Stimulated activated naive CD8-positive, alpha-beta T cell treated with anti-CD3 and anti-CD28 coated beads, Interleukin-15, Interleukin-2, amounts not matched to agents 100 U/mL and 50 U/mL, for 24 hours (primary cell): Measurements from ENCODE around the gene ATG16L2.

Experiments
- ATAC-seq: fragments of 150-1000 bp; cut with Tn5 transposase; one replicate; pipeline ENCODE4 v1.10.0; 2021
- DNase-seq: peaks from one replicate; pipeline ENCODE4 v3.0.0; 2021

Gene ATG16L2, protein sequence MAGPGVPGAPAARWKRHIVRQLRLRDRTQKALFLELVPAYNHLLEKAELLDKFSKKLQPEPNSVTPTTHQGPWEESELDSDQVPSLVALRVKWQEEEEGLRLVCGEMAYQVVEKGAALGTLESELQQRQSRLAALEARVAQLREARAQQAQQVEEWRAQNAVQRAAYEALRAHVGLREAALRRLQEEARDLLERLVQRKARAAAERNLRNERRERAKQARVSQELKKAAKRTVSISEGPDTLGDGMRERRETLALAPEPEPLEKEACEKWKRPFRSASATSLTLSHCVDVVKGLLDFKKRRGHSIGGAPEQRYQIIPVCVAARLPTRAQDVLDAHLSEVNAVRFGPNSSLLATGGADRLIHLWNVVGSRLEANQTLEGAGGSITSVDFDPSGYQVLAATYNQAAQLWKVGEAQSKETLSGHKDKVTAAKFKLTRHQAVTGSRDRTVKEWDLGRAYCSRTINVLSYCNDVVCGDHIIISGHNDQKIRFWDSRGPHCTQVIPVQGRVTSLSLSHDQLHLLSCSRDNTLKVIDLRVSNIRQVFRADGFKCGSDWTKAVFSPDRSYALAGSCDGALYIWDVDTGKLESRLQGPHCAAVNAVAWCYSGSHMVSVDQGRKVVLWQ

DNA sequence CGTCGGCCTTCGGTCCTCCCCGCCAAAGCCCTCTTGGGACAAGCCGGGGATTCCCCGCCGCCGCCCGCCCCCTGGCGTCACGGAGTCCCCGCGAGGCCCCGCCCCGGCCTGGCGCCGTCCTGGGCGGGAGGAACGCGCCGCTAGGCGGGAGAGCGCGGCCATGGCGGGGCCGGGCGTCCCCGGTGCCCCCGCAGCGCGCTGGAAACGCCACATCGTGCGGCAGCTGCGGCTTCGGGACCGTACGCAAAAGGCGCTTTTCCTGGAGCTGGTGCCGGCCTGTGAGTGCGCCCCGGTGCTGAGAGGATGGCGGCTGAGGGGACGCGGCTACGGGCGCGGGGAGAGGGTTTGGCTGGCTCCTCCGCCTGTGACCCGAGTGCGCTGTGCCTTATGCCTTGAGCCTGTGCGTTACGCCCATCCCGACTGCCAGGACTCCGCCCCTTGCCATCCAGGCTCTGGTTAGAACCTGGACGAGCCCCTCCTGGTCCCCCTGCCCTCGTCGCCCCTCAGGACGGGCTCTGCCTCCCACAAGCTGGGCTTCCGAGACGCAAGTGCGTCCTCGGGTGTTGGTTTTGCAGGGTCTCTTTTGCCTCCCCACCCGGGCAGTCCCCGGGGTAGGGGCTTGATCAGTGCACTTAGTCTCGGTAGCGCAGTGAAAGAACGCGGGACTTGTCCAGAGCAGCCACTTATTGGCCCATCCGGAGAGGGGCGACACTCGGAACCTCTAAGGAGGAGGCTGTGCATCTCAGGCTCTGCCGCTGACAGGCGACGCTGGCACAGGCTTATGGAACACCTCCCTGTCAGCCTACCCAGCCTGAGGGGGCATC is at the start of gene ATG16L2:
ATG16L2 (plus strand) TSS at position 126 of the 824 bp plus-strand sequence; CDS start at position 161, 35 bp downstream.
- ATAC-seq (peak; percentile 73), DNase-seq (peak; percentile 94)

DNA sequence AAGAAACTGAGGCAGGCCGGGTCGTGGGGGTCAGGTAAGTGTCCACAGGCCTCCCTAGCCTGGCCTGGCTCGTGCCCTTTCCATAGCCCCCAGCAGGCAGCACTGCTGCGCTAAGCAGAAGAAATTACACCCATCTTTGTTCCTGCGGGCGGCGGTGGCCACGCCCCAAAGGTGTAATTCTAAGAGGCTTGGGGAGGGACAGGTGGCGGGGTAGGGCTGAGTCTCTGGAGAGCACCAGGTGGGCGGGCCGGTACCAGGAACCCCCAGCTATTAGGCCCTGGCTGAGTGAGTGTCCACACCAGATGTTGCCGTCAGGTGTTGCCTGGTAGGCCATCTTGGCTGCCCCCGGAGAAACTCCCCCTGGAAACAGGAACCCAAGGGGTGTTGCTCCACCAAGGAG is 49.7 kb upstream of the ATG16L2 start:
- DNase-seq (no peak), ATAC-seq (no peak)

DNA sequence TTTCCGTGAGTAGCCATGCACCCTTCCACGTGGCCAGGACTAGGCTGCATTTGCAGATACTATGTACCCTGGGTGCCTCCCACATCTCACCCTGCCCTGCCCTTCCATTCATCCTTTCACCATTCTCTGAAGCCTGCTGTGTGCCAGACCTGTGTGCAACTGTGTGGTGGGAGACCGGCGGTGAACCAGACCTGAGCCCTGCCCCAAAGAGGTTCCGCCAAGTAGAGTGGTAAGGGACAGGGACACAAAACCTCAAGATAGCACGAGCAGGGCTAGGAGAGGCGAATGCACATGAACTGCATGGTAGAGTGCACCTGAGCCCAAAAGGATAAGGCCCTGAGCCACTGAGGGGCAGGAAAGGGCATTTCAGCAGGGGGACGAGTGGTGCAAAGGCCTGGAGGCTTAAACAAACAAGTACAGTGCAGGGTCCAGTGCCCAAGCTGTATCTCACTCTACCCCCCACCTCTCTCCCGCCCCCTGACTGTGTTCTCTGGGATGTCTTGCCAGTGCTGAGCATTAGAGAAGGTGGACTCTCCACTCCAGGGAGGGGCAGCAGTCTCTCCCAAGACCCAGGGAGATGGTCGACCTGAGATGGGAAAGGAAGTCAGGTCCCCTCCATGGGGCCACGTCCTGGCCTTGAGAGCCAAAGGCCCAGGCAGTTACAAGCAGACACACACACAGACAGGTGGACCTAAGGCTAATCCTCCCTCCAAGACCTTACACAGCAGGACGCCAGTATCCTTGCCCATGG is 47.9 kb upstream of the ATG16L2 start:
- DNase-seq, result no peak
- ATAC-seq, result no peak

DNA sequence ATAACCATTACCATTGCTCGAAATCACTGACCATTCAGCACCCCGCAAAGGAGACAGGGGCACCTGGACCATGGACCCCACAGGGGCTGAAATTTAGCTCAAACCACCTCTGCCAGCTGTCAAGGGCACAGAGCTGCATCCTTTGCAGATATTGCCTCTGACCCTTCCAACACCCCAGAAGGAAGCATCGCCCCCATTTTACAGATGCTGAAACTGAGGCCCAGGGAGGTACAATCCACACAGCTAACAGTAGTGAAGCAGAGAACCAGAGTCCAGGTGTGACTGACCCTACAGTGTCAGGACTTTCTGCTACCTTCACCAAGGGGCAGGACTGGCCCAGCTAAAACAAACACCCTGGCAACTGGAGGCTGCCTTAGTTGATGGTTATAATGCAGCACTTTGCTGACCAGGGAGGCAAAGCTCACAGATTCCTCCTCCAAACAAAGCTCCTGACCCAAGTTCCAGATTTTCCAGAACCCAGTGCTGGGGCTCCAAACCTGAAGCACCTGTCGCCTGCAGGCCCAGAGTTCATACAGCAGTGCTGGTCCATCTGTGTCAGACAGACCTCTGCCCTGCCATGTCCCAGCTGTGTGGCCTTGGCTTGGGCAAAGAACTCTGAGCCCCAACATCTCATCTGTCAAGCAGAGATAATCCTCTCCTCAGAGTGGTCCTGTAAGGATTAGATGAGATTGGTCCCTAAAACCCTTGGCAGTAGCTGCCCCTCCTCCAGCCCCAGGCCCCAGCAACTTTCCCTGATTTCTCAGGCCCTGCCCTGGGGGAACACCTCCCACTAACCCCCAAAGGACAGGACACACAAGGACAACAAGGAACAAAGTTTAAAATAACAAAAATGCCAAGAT is 46.8 kb upstream of the ATG16L2 start:
- no peak for ATAC-seq
- no peak for DNase-seq

DNA sequence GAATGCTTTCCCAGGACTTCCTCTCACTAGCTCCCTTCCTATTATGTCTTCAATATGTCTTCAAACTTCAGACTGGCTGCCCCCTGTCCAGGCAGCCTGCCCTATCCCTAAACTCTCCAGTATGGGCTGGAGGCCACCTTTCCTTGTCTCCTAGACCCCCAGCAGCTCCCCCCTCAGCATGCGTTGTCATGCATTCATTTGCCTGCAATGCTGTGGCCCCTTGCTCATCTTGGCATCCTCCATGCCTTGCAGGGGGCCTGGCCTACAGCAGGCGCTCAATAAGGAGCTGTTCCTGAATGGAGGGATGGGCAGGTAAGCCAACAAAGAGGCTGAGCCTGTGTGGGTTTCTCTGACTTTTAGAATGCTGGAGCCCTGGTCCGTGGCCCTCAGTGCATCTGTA is 45.6 kb upstream of the ATG16L2 start:
- no peak for DNase-seq
- ATAC-seq, result no peak

DNA sequence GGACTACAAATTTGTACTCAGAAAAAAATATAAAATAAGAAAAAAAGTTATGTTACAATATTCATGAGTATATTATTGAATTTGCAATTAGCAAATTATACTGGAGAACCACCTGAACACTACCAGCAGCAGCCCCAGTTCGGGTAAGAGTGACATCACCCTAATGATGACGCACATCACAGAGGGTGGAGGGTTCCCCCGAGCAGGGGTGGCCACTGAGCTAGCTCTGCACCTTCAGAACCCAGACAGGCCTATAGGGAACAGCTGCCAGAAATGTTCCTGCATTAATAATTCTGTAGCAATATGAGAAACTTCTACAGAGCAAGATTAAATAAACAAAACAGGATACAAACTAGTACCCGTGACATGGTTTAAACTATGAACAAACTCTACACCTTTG is 44.5 kb upstream of the ATG16L2 start:
- ATAC-seq (no peak), DNase-seq (no peak)

DNA sequence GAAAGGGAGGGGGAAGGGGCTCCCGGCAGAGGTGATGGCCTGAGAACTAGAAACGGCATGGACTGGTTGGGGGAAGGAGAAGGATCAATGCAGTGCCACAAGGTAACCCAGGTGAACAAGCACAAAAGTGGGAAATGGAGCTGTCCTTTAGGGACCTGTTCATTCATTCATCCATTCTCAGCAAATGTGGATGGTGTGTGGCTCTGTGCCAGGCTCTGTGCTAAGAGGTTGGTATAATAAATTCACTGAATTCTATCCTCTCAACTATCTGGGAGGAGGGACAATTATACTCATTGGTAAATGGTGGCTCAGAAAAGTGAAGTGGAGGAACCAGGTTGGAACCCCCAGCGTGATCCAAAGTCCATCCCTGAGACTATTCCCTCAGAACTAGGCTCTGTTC is 43.4 kb upstream of the ATG16L2 start:
- DNase-seq (no peak), ATAC-seq (no peak)

DNA sequence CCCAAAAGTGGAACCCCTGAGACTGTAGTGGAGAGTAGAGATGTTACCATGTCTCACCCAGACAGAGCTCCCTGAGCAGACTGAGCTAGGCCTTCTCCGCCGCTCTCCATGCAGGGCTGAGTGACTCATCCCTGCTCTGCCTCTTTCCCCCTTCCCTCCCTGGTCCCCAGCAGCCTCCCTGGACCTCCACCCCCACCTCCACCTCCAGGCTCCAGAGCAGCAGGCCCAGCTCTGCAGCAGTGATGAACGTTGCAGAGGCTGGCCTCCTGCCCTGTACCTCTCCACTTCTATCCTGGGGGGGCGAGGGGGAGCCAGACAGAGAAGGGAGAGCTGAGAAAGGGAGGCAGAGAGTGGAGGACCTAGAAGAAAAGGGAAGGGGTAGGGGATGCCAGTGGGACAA is 42.7 kb upstream of the ATG16L2 start:
- DNase-seq (no peak), ATAC-seq (no peak)

DNA sequence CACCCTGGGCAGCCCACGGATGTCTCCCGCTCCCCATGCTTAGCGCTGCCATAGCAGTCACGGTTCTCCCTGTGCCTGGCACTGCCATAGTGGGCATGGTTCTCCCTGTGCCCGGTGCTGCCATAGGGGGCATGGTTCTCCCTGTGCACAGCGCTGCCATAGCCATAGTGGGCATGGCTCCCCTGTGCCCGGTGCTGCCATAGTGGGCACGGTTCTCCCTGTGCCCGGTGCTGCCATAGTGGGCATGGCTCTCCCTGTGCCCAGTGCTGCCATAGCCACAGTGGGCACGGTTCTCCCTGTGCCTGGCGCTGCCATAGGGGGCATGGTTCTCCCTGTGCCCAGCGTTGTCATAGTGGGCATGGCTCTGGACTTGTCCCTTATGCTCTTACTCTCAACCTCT is 42.2 kb upstream of the ATG16L2 start:
- ATAC-seq (no peak), DNase-seq (no peak)

DNA sequence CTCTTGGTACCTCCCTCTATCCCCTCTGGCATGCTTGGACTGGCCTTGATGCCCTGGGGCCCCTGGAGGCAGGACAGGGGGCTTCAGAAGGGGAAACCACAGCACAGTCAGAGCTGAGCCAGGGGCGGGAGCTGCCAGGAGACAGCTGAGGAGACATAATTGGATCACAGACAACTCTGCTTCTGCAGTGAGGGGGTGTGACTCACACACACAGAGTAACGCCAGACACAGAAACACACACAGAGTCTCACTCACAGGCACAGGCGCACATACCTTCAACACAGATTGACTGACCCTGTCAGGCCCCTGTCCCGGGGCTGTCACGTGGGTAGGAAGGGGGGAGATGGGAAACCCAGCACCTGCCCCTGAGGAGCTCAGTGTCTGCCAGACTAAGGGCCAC is 40.9 kb upstream of the ATG16L2 start:
- no peak for DNase-seq
- ATAC-seq, result peak; percentile 10

DNA sequence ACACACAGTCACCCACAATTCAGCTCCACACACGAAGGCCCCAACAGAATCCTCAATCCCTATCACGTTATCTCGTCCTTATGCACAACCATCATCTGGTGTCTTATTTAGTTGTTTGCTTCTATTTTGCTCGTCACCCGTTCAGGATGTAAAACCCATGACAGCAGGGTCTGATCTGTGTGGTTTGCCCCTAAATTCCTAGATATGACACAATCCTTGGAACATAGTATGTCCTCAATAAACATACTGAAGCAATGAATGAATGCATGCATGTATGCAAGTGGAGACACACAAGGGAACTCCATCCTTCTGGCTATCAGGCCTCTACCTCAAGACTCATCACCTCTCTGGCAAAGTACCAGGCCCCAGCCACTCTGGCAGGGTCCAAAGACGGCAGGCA is 40.5 kb upstream of the ATG16L2 start:
- DNase-seq (no peak), ATAC-seq (no peak)

DNA sequence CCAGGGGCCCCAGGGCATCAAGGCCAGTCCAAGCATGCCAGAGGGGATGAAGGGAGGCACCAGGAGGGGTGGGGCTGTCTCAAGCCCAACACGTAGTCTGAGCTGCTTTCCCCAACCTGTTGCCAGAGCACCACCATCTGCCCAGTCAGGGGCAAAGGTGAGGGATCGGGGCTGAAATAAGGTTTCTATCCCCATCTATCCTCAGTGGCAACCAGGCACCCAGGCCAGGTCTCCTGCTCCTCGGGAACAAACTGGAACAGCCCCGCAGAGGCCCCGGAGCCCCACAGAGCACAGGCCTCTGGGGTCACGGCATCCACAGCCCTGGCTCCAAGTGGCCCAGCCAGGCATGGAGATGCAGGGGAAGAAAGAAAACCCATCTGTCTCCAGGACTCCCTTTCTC is 39.7 kb upstream of the ATG16L2 start:
- DNase-seq (no peak), ATAC-seq (no peak)

DNA sequence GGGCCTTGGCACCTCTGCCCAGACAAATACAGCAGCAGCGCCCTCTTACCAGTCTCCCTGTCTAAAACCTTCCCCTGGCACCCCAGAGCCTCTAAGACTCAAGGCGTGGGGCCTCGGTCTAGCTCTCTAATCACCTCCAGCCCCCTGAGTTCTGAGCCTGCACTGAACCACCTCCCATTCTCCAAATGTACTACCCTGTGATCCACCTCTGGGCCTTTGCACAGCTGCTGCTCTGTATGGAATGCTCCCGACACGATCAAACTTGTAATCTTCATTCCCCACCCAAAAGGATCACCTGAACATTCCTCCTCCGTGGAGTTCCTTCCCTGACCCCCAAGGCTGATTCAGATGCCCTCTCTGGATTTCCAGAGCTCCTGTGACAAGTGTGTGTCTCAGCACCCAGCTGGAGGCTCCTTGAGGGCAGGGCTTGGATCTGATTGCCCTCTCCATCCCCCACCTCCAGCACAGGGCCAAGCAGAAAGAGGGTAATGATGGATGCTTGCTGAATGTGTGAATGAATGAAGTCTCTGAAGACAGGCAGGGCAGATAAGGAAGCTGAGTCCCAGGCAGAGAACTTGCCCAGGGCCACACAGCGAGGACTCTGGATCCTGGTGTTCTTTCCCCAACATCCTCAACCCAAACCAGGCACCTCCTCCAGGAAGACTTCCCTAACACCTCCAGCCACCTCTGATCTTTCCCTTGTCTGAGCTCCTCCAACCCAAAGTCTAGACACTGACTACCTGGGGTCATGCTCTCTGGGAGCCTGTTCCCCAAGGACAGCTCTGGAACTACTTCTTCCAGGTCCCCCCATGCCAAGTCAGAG is 38.7 kb upstream of the ATG16L2 start:
- ATAC-seq, result no peak

DNA sequence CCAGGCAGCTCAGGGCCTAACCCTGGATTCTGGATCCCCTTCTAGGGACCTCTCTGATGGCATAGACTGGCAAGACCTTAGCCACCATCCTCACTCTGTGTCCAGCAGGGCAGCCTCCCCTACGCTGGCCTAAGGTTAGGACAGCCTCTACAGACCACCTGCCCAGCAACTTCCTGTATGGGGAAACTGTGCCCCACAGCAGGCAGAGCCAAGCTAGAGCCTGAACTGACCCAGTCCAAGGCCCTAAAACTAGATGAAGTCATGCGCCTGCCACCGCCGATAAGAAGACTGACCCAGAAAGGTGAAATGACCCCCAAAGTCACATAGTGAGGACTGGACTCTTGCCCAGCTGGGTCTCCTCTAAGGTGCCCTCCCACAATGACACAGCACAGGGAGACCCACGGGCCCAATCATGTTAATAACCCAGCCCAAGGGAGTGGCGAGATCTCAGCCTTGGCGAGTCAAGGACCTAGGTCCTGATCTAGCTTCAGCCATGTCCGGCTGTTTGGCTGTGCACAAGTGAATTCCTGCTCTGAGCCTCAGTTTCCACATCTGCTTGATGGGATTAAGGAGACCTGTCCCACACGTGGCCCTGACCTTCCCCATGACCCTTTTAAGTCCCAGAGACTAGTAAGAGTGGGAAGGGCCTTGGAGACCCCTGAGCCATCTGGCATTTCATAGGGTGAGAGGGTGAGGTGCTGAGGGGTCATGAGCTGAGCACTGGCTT is 37.9 kb upstream of the ATG16L2 start:
- DNase-seq (no peak), ATAC-seq (no peak)

More for the DNA sequence above, 38.7 kb upstream of the ATG16L2 start:
- DNase-seq, result no peak

DNA sequence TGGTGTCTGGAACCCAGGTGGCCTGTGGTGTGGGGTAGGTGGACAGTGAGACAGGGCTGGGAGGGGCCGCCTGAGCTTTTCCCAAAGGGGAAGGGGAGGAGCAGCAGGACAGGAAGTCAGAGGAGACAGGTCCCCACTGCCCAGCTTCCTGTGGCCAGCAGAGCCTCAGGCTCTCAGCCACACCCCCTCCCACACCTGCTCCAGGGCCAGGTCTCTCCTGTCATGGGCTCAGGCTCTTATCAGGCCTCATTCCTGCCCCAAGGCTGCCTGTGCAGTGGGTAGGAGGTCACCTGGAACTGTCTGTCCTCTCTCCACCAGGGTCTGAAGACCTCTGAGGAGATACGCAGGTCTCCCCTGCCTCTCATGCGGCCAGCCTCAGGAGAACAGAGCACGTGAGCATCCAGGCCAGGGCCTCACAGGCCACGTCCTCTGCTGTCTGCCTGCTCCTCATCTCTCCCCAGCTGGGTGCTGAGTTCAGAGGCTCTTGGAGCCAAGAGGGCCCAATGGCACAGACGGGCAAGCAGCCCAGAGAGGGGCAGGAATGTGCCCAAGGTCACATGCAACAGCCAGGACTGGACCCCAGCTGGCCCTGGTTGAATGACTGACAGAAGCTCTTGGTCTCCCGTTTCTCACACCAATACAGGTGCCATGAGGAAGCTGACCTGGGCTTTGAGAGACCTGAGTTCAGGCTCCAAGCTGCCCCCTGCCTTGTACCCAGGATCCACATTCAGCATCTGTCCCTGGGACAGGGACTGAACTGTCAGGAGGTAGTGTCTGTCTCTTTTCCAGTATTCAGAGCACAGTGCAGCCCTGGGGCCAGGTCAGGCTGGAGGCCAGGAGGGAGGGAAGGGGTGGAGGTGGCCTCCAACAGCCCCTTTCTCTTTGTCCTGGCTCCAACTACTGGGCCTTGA is 37.1 kb upstream of the ATG16L2 start:
- DNase-seq (no peak), ATAC-seq (no peak)

DNA sequence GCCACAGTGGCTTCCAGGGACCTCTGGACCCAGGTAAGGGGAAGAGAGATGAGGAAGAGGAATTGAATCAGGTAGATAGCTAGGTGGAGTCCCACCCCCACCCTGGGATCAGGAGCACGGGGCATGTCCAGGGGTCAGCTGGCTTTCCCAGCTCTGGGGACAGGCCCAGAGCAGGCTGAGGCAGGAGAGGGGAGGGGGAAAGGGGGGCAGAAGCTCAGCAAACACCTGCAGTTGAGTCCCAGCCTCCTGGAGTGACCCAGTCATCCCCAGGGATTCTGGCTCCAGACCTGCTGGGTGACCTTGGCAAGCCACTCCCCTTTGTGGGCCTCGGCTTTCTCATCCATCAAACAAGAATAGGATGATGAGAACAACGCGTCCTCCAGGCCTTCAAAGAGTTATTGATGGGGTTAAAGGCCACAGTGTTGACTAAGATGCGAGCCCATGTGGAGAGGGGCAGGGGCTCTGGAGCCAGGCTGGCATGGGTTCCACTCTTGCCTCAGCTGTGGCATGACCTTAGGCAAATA is 36.4 kb upstream of the ATG16L2 start:
- no peak for ATAC-seq
- DNase-seq, result no peak

DNA sequence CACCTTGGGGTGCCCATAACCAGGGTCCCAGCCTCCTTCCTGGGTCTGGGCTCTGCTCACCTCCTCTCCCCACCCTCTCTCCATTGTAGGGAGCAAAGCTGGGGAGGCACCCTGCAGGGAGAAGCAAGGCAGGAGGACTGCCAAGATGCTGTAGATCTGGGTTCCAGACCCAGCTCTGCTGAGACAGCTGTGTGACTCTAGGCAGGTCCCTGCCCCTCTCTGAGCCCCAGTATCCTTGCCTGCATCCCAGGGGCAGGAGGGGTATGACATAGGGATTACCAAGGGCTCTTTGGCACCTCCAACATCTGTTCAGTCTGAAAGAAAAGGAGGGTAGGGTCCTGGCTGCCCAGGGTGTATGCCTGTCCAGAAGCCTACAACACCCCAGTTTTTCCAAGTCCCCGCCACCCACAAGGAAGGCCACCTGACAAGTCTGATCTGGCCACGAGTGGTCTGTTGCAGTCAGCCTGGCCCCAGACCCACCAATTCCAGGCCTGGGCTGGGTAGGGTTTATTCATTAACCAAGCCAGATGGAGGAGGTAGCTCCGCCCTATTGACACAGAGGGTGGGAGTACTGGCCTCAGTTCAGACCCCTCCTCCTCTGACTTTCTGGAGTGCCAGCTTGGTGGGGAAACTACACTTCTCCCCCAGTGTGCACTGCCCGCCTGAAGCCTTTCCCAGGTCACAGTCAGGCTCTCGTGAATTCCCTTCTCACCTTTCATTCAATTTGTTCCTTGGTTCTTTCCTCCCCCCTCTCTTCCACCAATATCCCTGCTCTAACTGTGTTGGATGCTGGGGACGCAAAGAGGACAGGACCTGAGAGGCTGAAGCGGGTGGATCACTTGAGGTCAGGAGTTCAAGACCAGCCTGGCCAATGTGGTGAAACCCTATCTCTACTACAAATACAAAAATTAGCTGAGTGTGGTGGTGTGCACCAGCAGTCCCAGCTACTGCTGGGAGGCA is 35.4 kb upstream of the ATG16L2 start:
- ATAC-seq (no peak), DNase-seq (no peak)
